NCI-H1930 (cell line): ENCODE measurements around the gene ASCC2.

Experiments
- DNase-seq, 2 experiments: peaks; one replicate each; lab custom pipeline; 2025; lab: John Stamatoyannopoulos, UW

The ASCC2 gene

DNA sequence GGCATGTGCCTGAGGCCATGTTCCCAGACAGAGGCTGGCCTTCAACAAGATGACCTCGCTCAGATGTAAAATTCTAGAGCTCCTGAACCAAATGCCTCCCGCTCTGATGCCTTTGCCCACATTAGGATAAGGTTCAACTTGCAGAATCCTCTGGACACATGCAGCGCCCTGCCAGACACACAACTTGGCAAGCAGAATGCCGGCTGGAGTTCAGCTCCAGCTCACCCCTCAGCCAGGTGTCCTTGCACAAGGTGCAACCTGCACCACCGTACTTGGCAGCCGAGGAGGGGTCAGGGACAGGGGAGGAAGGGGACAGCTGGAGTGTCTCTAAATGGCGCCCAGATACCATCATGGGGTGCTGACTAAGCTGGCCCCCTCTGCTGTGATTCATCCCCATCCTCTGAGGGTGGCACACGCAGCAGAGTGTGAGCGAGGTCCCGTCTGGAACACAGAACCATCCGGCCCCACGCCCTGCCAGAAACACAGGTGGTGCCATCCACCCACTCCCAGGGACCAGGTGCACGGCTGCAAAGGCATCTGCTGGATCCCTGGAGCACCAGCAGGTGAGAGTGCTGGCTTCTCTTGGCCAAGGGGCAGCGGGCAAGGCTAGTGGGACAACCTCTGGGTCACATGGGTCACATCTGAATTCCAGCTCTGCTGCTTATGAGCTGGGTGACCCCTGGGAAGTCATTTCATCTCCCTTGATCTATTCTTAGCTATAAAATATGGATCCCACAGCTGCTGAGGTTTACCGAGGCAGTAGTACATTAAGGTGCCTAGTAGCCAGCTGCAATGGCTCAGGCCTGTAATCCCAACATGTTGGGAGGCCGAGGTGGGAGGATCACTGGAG lies 84.0 kb downstream of the ASCC2 start:
- DNase-seq = no peak

GRCh38 chr22:29751669-29752068 lies 86.4 kb downstream of the ASCC2 start:
- DNase-seq = no peak

GRCh38 chr22:29750559-29751538 lies 87.2 kb downstream of the ASCC2 start:
- DNase-seq = no peak

GRCh38 chr22:29750029-29750428 lies 88.0 kb downstream of the ASCC2 start:
- DNase-seq = no peak

DNA sequence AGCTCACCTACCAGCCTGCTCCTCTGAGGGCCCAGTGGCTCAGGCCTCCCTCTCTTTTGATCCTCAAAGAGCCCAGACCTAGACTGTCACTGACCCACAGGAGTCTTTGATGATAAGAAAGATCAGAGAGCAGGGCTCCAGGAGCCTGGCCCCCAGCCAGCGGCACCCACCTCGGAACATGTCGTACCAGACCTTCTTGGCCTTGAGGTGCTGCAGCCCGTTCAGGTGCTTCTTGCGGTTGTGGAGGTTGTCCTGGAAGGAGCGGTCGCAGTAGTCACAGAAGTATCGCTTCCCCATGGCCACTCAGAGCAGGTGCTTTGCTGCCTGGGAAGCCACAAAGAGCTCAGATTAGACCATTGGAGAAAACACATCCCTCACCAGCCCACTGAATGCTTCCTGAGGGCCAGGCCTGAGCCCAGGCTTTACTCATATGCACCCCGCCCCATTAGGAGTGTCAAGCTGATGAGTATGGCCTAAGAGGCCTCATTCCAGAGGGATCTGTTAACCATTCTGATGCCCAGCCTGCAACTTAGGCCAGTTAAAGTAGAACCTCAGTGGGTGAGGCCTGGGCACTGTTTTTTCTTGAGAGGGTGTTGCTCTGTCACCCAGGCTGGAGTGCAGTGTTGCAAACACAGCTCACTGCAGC lies 89.7 kb downstream of the ASCC2 start:
- no peak for DNase-seq

GRCh38 chr22:29747832-29748231 lies 90.2 kb downstream of the ASCC2 start:
- no peak for DNase-seq

DNA sequence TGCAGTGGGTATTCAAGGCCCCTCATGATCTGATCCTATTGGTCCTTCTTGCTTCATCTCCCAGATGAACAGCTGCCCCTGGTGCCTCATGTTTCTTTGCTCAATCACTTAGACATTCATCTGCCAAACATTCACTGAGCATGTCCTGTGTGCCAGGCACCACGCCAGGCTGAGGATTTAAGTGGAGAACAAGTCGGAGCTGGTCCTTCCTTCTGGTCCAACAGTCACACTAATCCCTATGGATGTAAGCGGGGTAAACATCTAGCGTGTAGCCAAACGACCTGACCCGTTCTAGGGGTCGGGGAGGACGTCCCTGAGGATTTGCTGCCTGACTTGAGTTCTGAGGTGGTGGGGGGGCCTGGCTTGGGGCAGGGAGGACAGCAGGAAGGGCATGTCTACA lies 93.2 kb downstream of the ASCC2 start:
- no peak for DNase-seq

GRCh38 chr22:29742326-29742725 lies 95.7 kb downstream of the ASCC2 start:
- no peak for DNase-seq

- DNase-seq = no peak
Measured at GRCh38 chr22:29741926-29742325, 96.1 kb downstream of the ASCC2 start.

GRCh38 chr22:29740216-29740615 lies 97.9 kb downstream of the ASCC2 start:
- no peak for DNase-seq

- DNase-seq = no peak
Measured at GRCh38 chr22:29739346-29739875, 98.7 kb downstream of the ASCC2 start.
